HL-60 (cell line): ENCODE data around the gene SACM1L.

Experiments
- DNase-seq, 2 experiments: peaks; one replicate each; pipeline ENCODE4 v3.0.0-alpha.2; 2010 to 2020; ENCODE audit warnings: low read depth in 1 of 2, low spot score in 1 of 2
- H3K27ac ChIP-seq: fragments of 250-450 bp; sonication (Bioruptor Pico); replicated peaks from 2 replicates; pipeline ENCODE4 v1.5.1; 2020; ENCODE audit warnings: mild to moderate bottlenecking, moderate library complexity
- H3K27me3 ChIP-seq: fragments of 250-450 bp; sonication (Bioruptor Pico); 2 replicates; pipeline ENCODE4 v1.5.1; 2021; ENCODE audit warnings: mild to moderate bottlenecking, moderate library complexity; ENCODE audit not compliant: insufficient read depth, poor library complexity, severe bottlenecking
- H3K4me3 ChIP-seq: replicated peaks from 2 replicates; pipeline ENCODE4 v1.5.1; 2011; ENCODE audit warnings: mild to moderate bottlenecking, control low read depth, low read length; ENCODE audit not compliant: insufficient read depth
- CTCF ChIP-seq: IDR thresholded peaks from one replicate; pipeline ENCODE4 v1.5.1; 2011; ENCODE audit warnings: low read length, control low read depth, inconsistent platforms; ENCODE audit not compliant: insufficient read depth
- GABPA ChIP-seq: IDR thresholded peaks from 2 replicates; pipeline ENCODE4 v1.6.1; 2012; ENCODE audit warnings: low read depth
- POLR2AphosphoS5 ChIP-seq: IDR thresholded peaks from 2 replicates; pipeline ENCODE4 v1.6.1; 2012; ENCODE audit warnings: low read depth
- REST ChIP-seq: IDR thresholded peaks from 2 replicates; pipeline ENCODE4 v1.6.1; 2012; ENCODE audit warnings: low read depth; ENCODE audit not compliant: insufficient replicate concordance
- SPI1 ChIP-seq: IDR thresholded peaks from 2 replicates; pipeline ENCODE4 v1.6.1; 2012; ENCODE audit warnings: low read depth, mild to moderate bottlenecking, borderline replicate concordance

SACM1L gene

GRCh38 chr3:45646051-45646585, 43.1 kb upstream of the SACM1L start:
- DNase-seq = peak in 1 of 2 experiments; percentile 64
- Histone ChIP-seq H3K4me3 (no peak overlapping the region), H3K27ac (peak overlapping the region; percentile 82), H3K27me3 (no peaks in the 10 kb centered on the region)
- TF ChIP-seq POLR2AphosphoS5 = peak; percentile 74
- TF ChIP-seq SPI1 = no peak

- Histone ChIP-seq H3K27ac (peak overlapping the region; percentile 82), H3K27me3 (no peaks in the 10 kb centered on the region), H3K4me3 (no peak overlapping the region)
- peak; percentile 67 to 86 for DNase-seq
- TF ChIP-seq POLR2AphosphoS5 = peak; percentile 37; the same call in 1 of the 2 replicates
- peak; percentile 91 for TF ChIP-seq SPI1
- TF ChIP-seq REST = no peak
- no peak for TF ChIP-seq CTCF
- peak; percentile 56 for TF ChIP-seq GABPA
Measured at GRCh38 chr3:45647148-45647619, 42.0 kb upstream of the SACM1L start.

- H3K27ac ChIP-seq = no peak overlapping the region
- H3K27me3 ChIP-seq = no peaks in the 10 kb centered on the region
- no peak for TF ChIP-seq GABPA
- TF ChIP-seq SPI1 = no peak
- TF ChIP-seq REST = no peak
- TF ChIP-seq CTCF = no peak
- TF ChIP-seq POLR2AphosphoS5 = no peak
- H3K4me3 ChIP-seq = no peak overlapping the region
- no peak for DNase-seq
Measured at GRCh38 chr3:45653205-45653604, 36.0 kb upstream of the SACM1L start.

GRCh38 chr3:45654397-45654944, 34.7 kb upstream of the SACM1L start:
- Histone ChIP-seq H3K27me3 (no peaks in the 10 kb centered on the region), H3K4me3 (no peak overlapping the region), H3K27ac (peak overlapping the region; percentile 45)
- TF ChIP-seq REST (no peak), POLR2AphosphoS5 (no peak)
- DNase-seq = peak in 1 of 2 experiments; percentile 65
